HG02588 (cell line): ENCODE measurements around the gene ITPKB.
"Not testable (repeated sequence)": the region's sequence is repeated elsewhere in the genome, so short reads cannot be mapped to it uniquely, and the experiment has no call there.

Source experiments
- ATAC-seq: cut with Tn5 transposase; IDR thresholded peaks from one replicate; pipeline ENCODE4 v1.9.1; 2021; ENCODE audit warnings: mild to moderate bottlenecking, moderate library complexity; ENCODE audit not compliant: unreplicated experiment

The ITPKB gene

GRCh38 chr1:226738995-226739695 lies at the start of gene ITPKB:
Gene ITPKB (minus strand): TSS chr1:226739282. CDS start chr1:226737458, 1,824 bp downstream.
- ATAC-seq = no peak

DNA sequence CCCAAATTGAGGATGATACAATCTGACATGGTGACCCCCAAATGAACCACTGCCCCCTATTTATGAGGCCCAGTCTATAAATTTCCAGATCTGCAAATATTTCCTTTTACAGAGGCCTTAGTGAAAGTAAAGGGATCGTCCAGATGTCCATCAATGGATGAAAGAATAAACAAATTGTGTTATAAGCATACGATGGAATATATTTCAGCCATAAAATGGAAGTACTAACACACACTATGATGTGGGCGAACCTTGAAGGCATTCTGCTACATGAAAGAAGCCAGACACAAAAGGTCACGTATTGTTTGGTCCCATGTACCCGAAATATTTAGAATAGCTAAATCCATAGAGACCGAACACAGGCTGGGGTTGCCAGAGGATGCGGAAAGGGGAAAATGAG lies 48.6 kb upstream of the ITPKB start:
- ATAC-seq = no peak

GRCh38 chr1:226787071-226787470 lies 48.0 kb upstream of the ITPKB start:
- ATAC-seq = no peak

GRCh38 chr1:226786550-226786949 lies 47.5 kb upstream of the ITPKB start:
- peak; percentile 60 for ATAC-seq

DNA sequence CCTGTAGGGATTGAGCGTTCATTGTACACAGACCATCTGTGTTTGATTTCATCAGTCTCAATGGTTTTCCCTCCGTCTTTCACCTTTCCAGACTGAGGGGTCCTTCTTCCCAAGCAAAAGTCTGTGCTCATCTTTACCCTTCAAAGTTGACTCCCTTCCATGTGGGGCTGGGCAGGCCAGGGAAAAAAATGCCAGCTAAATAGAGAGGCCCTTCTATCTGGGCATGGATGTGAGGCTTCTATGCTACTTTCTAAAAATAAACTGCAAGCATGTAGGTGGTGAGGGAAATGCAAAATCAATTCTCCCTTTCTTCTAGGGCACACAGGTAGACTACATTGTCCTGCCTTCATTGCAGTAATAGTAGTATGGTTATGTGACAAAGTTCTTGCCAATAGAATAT lies 46.7 kb upstream of the ITPKB start:
- ATAC-seq = no peak

DNA sequence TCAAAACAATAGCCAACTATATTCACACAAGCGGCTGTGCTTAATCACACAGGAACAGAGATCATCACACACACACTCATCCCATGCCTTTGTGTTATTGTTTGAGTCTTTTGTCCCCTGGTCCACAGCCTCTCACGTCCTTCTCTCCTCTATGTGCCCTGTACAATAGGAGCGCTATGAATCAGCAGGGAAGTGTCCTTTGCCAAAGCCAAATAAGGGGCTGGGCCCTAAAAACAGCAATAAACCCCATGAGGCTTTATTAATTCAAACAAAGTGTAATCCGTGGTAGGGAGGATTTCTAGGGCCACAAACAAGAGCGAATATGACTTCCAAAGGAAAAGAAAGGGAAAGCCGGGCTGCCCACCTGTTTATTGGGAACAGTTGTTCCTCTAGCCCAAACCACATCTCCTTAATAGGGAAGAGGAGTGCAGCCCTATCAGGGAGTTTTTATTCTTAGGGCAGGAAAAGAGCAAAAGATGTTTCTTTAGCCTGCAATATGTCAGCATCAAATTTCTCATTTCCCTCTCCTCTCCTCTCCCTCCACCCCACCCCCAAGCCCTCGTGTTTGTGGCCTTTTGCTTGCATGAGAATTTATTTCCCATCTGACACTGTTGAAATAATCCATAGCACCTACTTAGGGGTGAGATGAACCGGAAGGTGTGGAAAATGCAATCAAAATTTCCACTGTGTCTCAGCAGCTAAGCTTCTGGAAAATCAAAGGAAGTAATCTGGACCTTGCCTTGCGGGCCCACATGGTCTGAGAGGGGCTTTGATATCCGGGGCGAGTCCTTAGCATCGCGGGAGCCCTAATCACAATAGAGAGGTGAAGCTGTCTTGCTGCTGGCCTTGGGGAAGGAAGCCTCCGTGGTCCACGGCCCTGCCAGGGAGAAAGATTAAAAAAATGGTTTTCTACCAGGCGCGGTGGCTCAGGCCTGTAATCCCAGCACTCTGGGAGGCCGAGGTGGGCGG lies 45.3 kb upstream of the ITPKB start:
- ATAC-seq = no peak

- no peak for ATAC-seq
Measured at GRCh38 chr1:226782845-226783601, 43.9 kb upstream of the ITPKB start.

- no peak for ATAC-seq
Measured at GRCh38 chr1:226781937-226782609, 43.0 kb upstream of the ITPKB start.

- no peak for ATAC-seq
Measured at GRCh38 chr1:226779561-226779960, 40.5 kb upstream of the ITPKB start.

DNA sequence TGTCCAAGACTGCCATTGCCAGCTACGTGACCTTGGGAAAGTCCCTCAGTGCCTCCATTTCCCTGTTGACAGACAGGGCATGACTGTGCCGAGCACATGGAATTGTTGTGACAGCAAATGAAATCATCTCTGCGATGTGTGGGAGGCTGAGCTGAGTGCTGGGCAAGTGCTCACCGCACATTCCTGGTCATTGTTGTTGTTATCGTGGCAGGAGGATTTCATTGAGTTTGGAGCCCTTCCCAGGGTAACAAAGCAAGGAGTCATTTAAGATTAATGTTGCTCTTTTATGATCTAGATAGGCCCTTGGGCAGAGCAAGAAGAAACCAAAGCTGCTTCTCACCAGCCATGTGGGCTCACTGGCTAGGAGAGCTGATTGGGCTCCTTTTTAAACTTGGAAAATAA lies 39.6 kb upstream of the ITPKB start:
- ATAC-seq = no peak

- ATAC-seq = no peak
Measured at GRCh38 chr1:226776975-226777374, 37.9 kb upstream of the ITPKB start.

DNA sequence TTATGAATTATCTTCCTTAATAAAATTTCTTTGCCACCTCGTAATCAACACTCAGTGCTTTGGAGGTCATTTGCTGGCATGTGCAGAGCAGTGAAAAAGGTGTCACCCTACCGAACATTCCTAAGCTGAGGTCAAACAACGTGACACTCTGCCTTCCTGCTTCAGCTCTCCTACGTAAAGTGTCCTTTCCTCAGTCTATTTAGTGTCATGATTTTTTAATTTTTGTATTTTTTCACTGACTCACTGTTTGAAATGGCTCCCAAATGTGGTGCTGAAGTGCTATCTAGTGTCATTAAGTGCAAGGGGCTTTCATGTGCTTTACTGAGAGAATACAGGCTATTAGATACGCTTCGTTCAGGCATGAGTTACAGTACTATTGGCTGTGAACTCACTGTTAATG lies 37.0 kb upstream of the ITPKB start:
- no peak for ATAC-seq

- ATAC-seq = peak; percentile 75
Measured at GRCh38 chr1:226772446-226773139, 33.5 kb upstream of the ITPKB start.

- not testable (repeated sequence) for ATAC-seq
Measured at GRCh38 chr1:226767170-226767569, 28.1 kb upstream of the ITPKB start.

DNA sequence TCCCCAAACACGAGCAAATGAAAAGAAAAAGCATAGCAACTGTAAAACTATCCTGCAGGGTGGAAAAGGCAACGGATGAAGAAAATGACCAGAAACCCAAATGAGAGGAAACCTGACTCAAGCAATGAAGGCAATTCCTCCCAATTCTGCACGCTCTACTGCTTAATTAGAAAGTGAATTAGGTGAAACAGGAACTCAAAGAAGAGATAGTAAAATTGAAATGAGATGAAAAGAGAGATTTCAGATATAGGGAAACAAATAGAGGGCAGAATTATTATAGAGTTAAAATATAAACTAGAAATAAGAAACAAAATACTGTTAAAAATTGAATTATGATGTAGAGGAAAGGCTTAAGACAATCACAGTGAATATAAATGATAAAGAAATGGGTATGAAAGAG lies 27.5 kb upstream of the ITPKB start:
- no peak for ATAC-seq

DNA sequence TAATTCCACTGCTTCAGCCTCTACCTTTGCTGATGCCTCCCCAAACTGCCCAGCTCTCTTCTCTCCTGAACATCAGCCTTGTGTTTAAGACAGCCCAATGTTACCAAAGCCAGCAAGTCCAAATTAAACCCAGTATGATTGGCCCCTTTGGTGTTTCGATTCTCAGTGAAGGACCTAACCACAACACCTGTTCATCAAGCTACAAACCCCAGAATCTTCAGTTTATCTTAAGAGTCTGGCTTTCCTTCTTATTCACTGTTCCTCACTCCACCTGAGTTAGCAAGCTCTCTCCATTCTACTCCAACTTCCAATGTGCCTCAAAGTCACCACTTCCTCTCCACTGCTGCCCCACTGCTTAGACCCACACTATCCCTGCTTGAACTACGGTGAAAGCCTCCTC lies 25.5 kb upstream of the ITPKB start:
- no peak for ATAC-seq

GRCh38 chr1:226763905-226764264 lies 24.8 kb upstream of the ITPKB start:
- no peak for ATAC-seq

GRCh38 chr1:226762988-226763904 lies 24.2 kb upstream of the ITPKB start:
- ATAC-seq = no peak

DNA sequence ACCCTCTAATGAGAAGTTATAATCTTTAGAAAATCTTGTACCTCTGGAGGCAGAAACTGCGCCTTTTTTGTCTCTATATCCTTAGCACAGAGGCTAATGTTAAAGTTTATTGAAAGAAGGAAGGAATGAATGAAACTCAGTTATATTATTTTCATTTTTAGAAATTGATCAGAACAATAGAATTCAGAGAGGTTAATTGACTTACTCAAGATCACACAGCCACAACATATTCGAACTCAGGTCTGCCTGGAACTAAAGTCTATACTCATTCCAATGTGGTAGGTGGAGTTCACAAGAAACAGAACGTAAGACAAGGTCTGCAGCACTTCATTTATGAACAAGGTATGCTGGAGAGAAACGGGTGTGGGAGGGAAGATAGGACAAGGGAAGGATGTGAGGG lies 23.0 kb upstream of the ITPKB start:
- no peak for ATAC-seq
